ENCODE measurements around the gene NEMP2. TPM values are rescaled to one million over a fixed set of nuclear protein-coding genes. Genes with fewer than 3 reads are reported as not detected.

Gene NEMP2
- total and polyA plus RNA-seq, 2 of the 4 experiments (the other 2 are of a cell fraction) = 1.1 to 1.3 TPM

- Histone ChIP-seq H4K20me1 (ENCODE audit: insufficient read depth, low read length) (no peaks in the 10 kb centered on the region), H3K79me1 (ENCODE audit: low read depth in 1 of 2, low read length in 2 of 2) (0 out of 4 replicates have a peak, but pooled peaks cover 0 to 2% of the 10 kb centered on the region in 2 experiments), H2BK5ac (ENCODE audit: low read depth, low read length, poor library complexity, severe bottlenecking) (no peak overlapping the region), H3K4me2 (ENCODE audit: low read depth, low read length) (no peak overlapping the region), H3K9ac (ENCODE audit: low read depth, low read length) (no peak overlapping the region), H3K4me1 (ENCODE audit: control insufficient read depth, insufficient read depth, low read length) (peaks cover 23% of the 10 kb centered on the region), H3K36me3 (ENCODE audit: control insufficient read depth, insufficient read depth, low read length) (peaks cover 3% of the 10 kb centered on the region; the same call in 1 of the 2 replicates), H2AK5ac (ENCODE audit: low read depth, low read length) (peak overlapping the region; percentile 67; the same call in 1 of the 2 replicates), H3K4ac (ENCODE audit: low read depth, low read length) (no peak overlapping the region), H2BK20ac (ENCODE audit: low read depth, low read length) (no peak overlapping the region; the same call in 1 of the 2 replicates), H3K27me3 (ENCODE audit: control insufficient read depth, insufficient read depth, low read length) (no peaks in the 10 kb centered on the region), H2BK15ac (ENCODE audit: low read depth, low read length) (peak overlapping the region; percentile 43; the same call in 1 of the 3 replicates), H4K91ac (ENCODE audit: insufficient read depth, low read depth, low read length) (no peak overlapping the region; the same call in 1 of the 2 replicates), H2BK120ac (ENCODE audit: low read depth, low read length) (no peak overlapping the region), H3K9me1 (ENCODE audit: insufficient read depth, low read length) (peaks cover 9% of the 10 kb centered on the region), H3K9me3 (ENCODE audit: control insufficient read depth, insufficient read depth, low read length) (no peaks in the 10 kb centered on the region), H3K56ac (ENCODE audit: extremely low read depth, insufficient read depth, low read length) (no peak overlapping the region), H4K5ac (ENCODE audit: low read depth, low read length) (no peak overlapping the region), H3K27ac (ENCODE audit: insufficient read depth, low read length) (no peak overlapping the region), H2AK9ac (replicated peaks; ENCODE audit: low read depth, low read length, poor library complexity) (no peak overlapping the region), H3K23ac (ENCODE audit: low read depth, low read length) (no peak overlapping the region), H4K8ac (ENCODE audit: low read depth in 2 of 2, low read length in 2 of 2) (no peak overlapping the region), H3K4me3 (ENCODE audit: insufficient read depth, low read depth, low read length) (no peak overlapping the region), H3K14ac (replicated peaks; ENCODE audit: low read depth, low read length) (no peak overlapping the region), H3K18ac (ENCODE audit: low read depth, low read length) (no peak overlapping the region), H2AFZ (replicated peaks; ENCODE audit: low read length, poor library complexity) (no peak overlapping the region)
- dilution Hi-C loops (cut with HindIII; ENCODE audit: low sequenced_read_pairs, unreplicated experiment) = no loop called here
- ChIA-PET CTCF (no interaction called here), POLR2A (ENCODE audit: unreplicated experiment) (no interaction called here)
- in situ Hi-C loops (cut with MboI; ENCODE audit: low sequenced_read_pairs) = loop anchor here (10.0 kb wide), 1 partner anchor 88 kb away; no protein-coding TSS in a partner anchor
- no TSS peak for BruUV-seq (replicated peaks)
- 70% methylated on average over 2 of the region's 3 CpGs; no CpG with 5 or more reads in 1 of the 2 experiments for WGBS, 2 experiments (ENCODE audit: extremely low coverage in 2 of 2, insufficient read length in 1 of 2)
- DNase-seq (no peak), ATAC-seq (ENCODE audit: low read depth) (no peak)
- intact Hi-C loops (cut with micrococcal nuclease) = no loop called here
- no peak for TF ChIP-seq NFE2L2 (IDR thresholded peaks at IDR 0.05; ENCODE audit: low read depth, low read length)
Measured at GRCh38 chr2:190503088-190503487, 31.4 kb downstream of the NEMP2 start.
